Hepatocyte (in vitro differentiated cells): Measurements from ENCODE around the gene SLC12A7. TPM values are rescaled to one million over a fixed set of nuclear protein-coding genes. Genes with fewer than 3 reads are reported as not detected.

Experiments used
- DNase-seq: peaks from one replicate; pipeline ENCODE4 v3.0.0-alpha.2; 2016; ENCODE audit warnings: low spot score
- H2AFZ ChIP-seq: fragments of 200-600 bp; sonication (generic); 2 replicates; pipeline ENCODE4 v1.6.0; 2016; ENCODE audit warnings: antibody characterized with exemption, mild to moderate bottlenecking
- H3K27ac ChIP-seq: fragments of 200-600 bp; sonication (generic); 2 replicates; pipeline ENCODE4 v1.5.1; 2016; ENCODE audit warnings: mild to moderate bottlenecking
- H3K27me3 ChIP-seq: fragments of 200-600 bp; sonication (generic); 2 replicates; pipeline ENCODE4 v1.6.1; 2016
- H3K36me3 ChIP-seq: fragments of 200-600 bp; sonication (generic); replicated peaks from 2 replicates; pipeline ENCODE4 v1.5.1; 2016; ENCODE audit warnings: low read depth; ENCODE audit not compliant: insufficient read depth
- H3K4me1 ChIP-seq: fragments of 200-600 bp; sonication (generic); 2 replicates; pipeline ENCODE4 v1.5.1; 2016; ENCODE audit warnings: mild to moderate bottlenecking, moderate library complexity; ENCODE audit not compliant: insufficient read depth
- H3K4me2 ChIP-seq: fragments of 200-600 bp; sonication (generic); 2 replicates; pipeline ENCODE4 v1.6.0; 2016
- H3K4me3 ChIP-seq: fragments of 200-600 bp; sonication (generic); 2 replicates; pipeline ENCODE4 v1.5.1; 2016; ENCODE audit warnings: mild to moderate bottlenecking
- H3K79me2 ChIP-seq: fragments of 200-600 bp; sonication (generic); 2 replicates; pipeline ENCODE4 v1.6.0; 2017; ENCODE audit warnings: mild to moderate bottlenecking
- H3K9me2 ChIP-seq: fragments of 200-600 bp; sonication (generic); replicated peaks from 2 replicates; pipeline ENCODE4 v1.6.0; 2017; ENCODE audit warnings: mild to moderate bottlenecking; ENCODE audit not compliant: insufficient read depth
- H3K9me3 ChIP-seq: fragments of 200-600 bp; sonication (generic); 2 replicates; pipeline ENCODE4 v1.5.1; 2016; ENCODE audit warnings: low read depth, mild to moderate bottlenecking
- H4K20me1 ChIP-seq: fragments of 200-600 bp; sonication (generic); 2 replicates; pipeline ENCODE4 v1.6.0; 2016; ENCODE audit warnings: mild to moderate bottlenecking; ENCODE audit not compliant: insufficient read depth, poor library complexity, severe bottlenecking
- EZH2 ChIP-seq: fragments of 200-600 bp; sonication (generic); IDR thresholded peaks from 2 replicates; pipeline ENCODE4 v1.6.1; 2016; ENCODE audit warnings: antibody characterized with exemption, mild to moderate bottlenecking, borderline replicate concordance
- EZH2phosphoT487 ChIP-seq: fragments of 200-600 bp; sonication (generic); IDR thresholded peaks from one replicate; pipeline ENCODE4 v1.6.1; 2018; ENCODE audit warnings: antibody characterized with exemption, mild to moderate bottlenecking, low read depth, moderate library complexity; ENCODE audit not compliant: unreplicated experiment, severe bottlenecking
- WGBS: methylation state at CpG from one replicate; pipeline ENCODE4 v1.1.6; 2016; ENCODE audit warnings: low lambda C conversion rate; ENCODE audit errors: missing lambda C conversion rate; 5-methylcytosine and 5-hydroxymethylcytosine counted together
- polyA plus RNA-seq: library from polyadenylated mRNA; unstranded; fragments of >200 nt; fragmentation: Nextera tagmentation; extraction: Ambion mirVana; gene quantifications from 2 replicates; pipeline ENCODE4 v1.2.1, GENCODE V29; 2016
- total RNA-seq: library from RNA; depleted of rRNA; stranded (reverse); fragments of >200 nt; gene quantifications from 2 replicates; pipeline ENCODE4 v1.2.3, GENCODE V29; 2014
- TF ChIP-seq, protein P1 (sequence below): fragments of 200-600 bp; sonication (generic); IDR thresholded peaks from 2 replicates; pipeline ENCODE4 v1.5.1; 2016; ENCODE audit warnings: antibody characterized with exemption, mild to moderate bottlenecking; ENCODE audit not compliant: poor library complexity

SLC12A7 gene
- total and polyA plus RNA-seq, 2 experiments from 2014 or later = 30.2 to 34.3 TPM

DNA sequence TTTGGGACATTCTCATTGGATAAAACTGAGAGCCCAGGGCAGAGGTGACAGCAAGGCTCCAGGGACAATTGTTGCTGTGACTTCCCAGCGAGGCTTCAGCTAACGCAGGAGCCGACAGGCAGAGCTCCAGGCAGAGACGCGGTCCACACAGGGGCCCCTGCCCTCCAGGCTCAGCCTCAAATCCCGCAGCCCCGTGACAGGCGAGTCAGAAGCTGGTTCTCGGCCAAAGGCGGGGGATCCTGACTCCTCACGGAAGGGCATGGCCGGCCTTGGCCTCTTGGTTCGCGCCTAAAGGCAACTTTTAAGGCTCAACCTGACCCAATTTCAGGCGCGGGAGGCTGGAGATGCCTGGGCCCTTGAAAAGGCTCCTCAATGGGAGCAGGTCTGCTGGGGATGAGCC is 21.3 kb downstream of the SLC12A7 start:
- DNase-seq = peak; percentile 47
- Histone ChIP-seq H3K9me2 (no peaks in the 10 kb centered on the region), H3K4me3 (no peak overlapping the region), H3K79me2 (peaks cover 2% of the 10 kb centered on the region), H3K36me3 (no peaks in the 10 kb centered on the region), H3K4me1 (peaks cover 14% of the 10 kb centered on the region), H3K9me3 (no peaks in the 10 kb centered on the region), H4K20me1 (no peaks in the 10 kb centered on the region), H2AFZ (no peak overlapping the region), H3K27ac (no peak overlapping the region), H3K27me3 (no peaks in the 10 kb centered on the region), H3K4me2 (no peak overlapping the region)
- WGBS = 85% methylated on average over 16 of the region's 16 CpGs
- TF ChIP-seq, protein P1, sequence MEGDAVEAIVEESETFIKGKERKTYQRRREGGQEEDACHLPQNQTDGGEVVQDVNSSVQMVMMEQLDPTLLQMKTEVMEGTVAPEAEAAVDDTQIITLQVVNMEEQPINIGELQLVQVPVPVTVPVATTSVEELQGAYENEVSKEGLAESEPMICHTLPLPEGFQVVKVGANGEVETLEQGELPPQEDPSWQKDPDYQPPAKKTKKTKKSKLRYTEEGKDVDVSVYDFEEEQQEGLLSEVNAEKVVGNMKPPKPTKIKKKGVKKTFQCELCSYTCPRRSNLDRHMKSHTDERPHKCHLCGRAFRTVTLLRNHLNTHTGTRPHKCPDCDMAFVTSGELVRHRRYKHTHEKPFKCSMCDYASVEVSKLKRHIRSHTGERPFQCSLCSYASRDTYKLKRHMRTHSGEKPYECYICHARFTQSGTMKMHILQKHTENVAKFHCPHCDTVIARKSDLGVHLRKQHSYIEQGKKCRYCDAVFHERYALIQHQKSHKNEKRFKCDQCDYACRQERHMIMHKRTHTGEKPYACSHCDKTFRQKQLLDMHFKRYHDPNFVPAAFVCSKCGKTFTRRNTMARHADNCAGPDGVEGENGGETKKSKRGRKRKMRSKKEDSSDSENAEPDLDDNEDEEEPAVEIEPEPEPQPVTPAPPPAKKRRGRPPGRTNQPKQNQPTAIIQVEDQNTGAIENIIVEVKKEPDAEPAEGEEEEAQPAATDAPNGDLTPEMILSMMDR = no peak
- no peak for TF ChIP-seq EZH2phosphoT487
- TF ChIP-seq EZH2 = no peak

DNA sequence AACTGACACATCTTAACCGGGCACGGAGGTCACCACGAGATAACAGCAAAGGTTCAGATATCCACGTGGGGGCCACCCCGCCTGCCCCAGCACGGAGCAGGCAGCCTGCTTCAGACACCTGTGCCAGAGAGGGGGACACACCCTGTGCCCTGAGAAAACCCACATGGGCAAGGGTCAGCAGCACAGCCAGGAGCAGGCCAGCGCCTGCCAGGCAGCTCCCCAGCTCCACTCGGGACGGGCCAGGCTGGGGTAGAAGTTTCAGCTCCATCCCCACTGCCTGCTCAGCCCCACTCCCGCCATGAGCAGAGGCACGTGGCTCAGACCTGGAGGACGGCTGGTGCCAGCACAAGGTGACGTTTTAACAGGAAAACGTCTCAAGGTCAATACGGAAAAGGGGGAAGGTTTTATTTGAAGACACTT is 22.2 kb downstream of the SLC12A7 start:
- H3K27ac ChIP-seq = no peak overlapping the region
- no peaks in the 10 kb centered on the region for H3K79me2 ChIP-seq

DNA sequence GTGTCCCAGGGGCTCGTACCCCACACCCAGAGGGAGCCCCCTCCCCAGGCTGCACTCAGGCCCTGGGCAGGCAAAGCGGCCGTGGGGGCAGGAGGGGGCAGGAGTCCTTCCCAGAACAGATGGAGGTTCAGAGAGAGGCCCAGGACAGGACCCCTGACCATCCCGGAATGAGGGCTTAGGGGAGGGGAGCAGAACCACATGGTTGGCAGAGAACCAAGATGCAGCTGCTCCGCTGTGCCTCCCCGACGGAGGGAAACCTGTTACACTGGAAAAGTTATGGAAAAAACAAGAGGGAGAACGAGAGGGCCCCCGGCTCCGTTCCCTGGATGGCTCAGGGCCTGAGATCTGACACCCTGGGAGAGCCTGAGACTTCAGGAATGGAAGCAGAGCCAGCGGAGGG is 22.7 kb downstream of the SLC12A7 start:
- no peaks in the 10 kb centered on the region for H3K27me3 ChIP-seq
- no peak overlapping the region for H3K4me2 ChIP-seq
- 61% methylated on average over 11 of the region's 11 CpGs for WGBS
- no peak overlapping the region for H2AFZ ChIP-seq
- DNase-seq = peak; percentile 50
- no peaks in the 10 kb centered on the region for H3K9me2 ChIP-seq
- no peaks in the 10 kb centered on the region for H3K36me3 ChIP-seq
- H3K4me1 ChIP-seq = peaks cover 14% of the 10 kb centered on the region
- H3K9me3 ChIP-seq = no peaks in the 10 kb centered on the region
- no peak for TF ChIP-seq EZH2phosphoT487
- TF ChIP-seq EZH2 = no peak
- TF ChIP-seq, protein P1 = no peak
- no peak overlapping the region for H3K27ac ChIP-seq
- H4K20me1 ChIP-seq = no peaks in the 10 kb centered on the region
- H3K79me2 ChIP-seq = no peaks in the 10 kb centered on the region
- H3K4me3 ChIP-seq = no peak overlapping the region

More for the DNA sequence above, 22.2 kb downstream of the SLC12A7 start:
- TF ChIP-seq EZH2phosphoT487 = no peak
- TF ChIP-seq EZH2 = no peak
- TF ChIP-seq, protein P1 = no peak
- Histone ChIP-seq H3K27me3 (no peaks in the 10 kb centered on the region), H3K9me2 (no peaks in the 10 kb centered on the region), H3K4me1 (peaks cover 14% of the 10 kb centered on the region), H3K4me2 (no peak overlapping the region), H3K4me3 (no peak overlapping the region), H2AFZ (no peak overlapping the region), H4K20me1 (no peaks in the 10 kb centered on the region), H3K9me3 (no peaks in the 10 kb centered on the region), H3K36me3 (no peaks in the 10 kb centered on the region)
- DNase-seq = no peak
- WGBS = 79% methylated on average over 14 of the region's 15 CpGs

DNA sequence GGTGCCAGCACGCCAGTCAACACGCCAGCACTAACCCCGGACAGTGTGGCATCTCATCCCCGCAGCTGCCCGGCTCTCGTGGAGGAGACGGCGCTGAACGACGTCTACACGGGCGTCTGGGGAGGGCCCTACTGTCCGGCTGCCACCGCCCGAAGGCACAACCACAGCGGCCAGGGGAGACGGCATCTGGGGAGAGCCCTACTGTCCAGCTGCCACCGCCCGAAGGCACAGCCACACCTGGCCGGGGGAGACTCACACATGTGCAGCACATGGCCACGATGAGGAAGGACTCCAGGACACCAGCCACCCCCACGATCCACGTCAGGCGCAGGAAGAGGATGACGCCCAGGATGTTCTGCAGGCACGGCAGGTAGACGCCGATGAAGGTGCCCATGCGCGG is 23.1 kb downstream of the SLC12A7 start:
- Histone ChIP-seq H3K79me2 (no peaks in the 10 kb centered on the region), H3K4me2 (no peak overlapping the region), H3K4me3 (no peak overlapping the region), H3K27me3 (no peaks in the 10 kb centered on the region), H2AFZ (no peak overlapping the region), H3K4me1 (peaks cover 14% of the 10 kb centered on the region), H3K36me3 (no peaks in the 10 kb centered on the region), H3K27ac (no peak overlapping the region), H3K9me2 (no peaks in the 10 kb centered on the region), H3K9me3 (no peaks in the 10 kb centered on the region), H4K20me1 (no peaks in the 10 kb centered on the region)
- TF ChIP-seq, protein P1 = no peak
- TF ChIP-seq EZH2 (no peak), EZH2phosphoT487 (no peak)
- DNase-seq = no peak
- WGBS = 98% methylated on average over 30 of the region's 30 CpGs
